Measurements from ENCODE around the gene SYVN1.

- TF ChIP-seq CTCF (IDR thresholded peaks at IDR 0.05; ENCODE audit: borderline replicate concordance, extremely low read depth, low read length, poor library complexity, severe bottlenecking) (no peak), EZH2 (IDR thresholded peaks at IDR 0.05; ENCODE audit: borderline replicate concordance, low read depth, low read length, severe bottlenecking) (no peak)
Measured at GRCh38 chr11:65128182-65129145, 5.9 kb downstream of the SYVN1 start.
